ENCODE results near the gene POLR3F. TPM values are rescaled to one million over a fixed set of nuclear protein-coding genes. Genes with fewer than 3 reads are reported as not detected.
"Not testable (repeated sequence)": the region's sequence is repeated elsewhere in the genome, so short reads cannot be mapped to it uniquely, and the experiment has no call there.

POLR3F gene
- total RNA-seq, 1 donor from 2014 or later = 13.7 TPM

GRCh38 chr20:18496740-18497592 is 29.8 kb downstream of the POLR3F start, which contains the start of gene RBBP9:
Gene RBBP9 (minus strand): TSS chr20:18497225. CDS start chr20:18497167, 58 bp downstream.
- Histone ChIP-seq H3K36me3 (ENCODE audit: control insufficient read depth, insufficient read depth, low read length) (no peaks in the 10 kb centered on the region), H3K27me3 (ENCODE audit: control insufficient read depth, insufficient read depth, low read length) (no peaks in the 10 kb centered on the region), H3K4me3 (ENCODE audit: low read depth, low read length) (peak within 1 kb of the TSS; percentile 95)
- TF ChIP-seq CTCF (IDR thresholded peaks at IDR 0.05; ENCODE audit: insufficient read depth, low read length, poor library complexity, severe bottlenecking) = no peak
- DNase-seq (ENCODE audit: low read depth) = peak; percentile 39

DNA sequence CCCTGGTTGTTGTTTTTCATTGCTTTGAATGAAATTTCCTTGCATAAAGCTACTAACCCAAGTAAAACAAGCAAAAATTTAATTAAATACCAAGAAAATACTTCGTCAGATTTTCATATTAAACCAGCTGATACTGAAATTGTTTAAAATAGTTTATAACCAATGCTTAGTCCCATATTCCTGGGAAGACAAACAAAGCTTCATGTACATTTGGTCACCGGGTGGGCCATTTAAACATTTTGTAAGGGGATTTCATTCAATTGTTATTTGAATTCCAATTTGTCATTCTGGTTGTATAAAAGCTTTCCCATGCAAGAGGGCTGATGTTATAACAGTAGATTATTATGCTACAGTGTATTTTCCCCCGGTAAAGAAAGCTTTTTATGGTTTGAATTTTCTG is 30.4 kb downstream of the POLR3F start:
- TF ChIP-seq CTCF (IDR thresholded peaks at IDR 0.05; ENCODE audit: insufficient read depth, low read length, poor library complexity, severe bottlenecking) = no peak
- Histone ChIP-seq H3K36me3 (ENCODE audit: control insufficient read depth, insufficient read depth, low read length) (no peaks in the 10 kb centered on the region), H3K27me3 (ENCODE audit: control insufficient read depth, insufficient read depth, low read length) (no peaks in the 10 kb centered on the region), H3K4me3 (ENCODE audit: low read depth, low read length) (no peak overlapping the region)
- DNase-seq (ENCODE audit: low read depth) = no peak

GRCh38 chr20:18501672-18502071 is 34.5 kb downstream of the POLR3F start:
- DNase-seq (ENCODE audit: low read depth); H3K36me3 ChIP-seq (ENCODE audit: control insufficient read depth, insufficient read depth, low read length); H3K27me3 ChIP-seq (ENCODE audit: control insufficient read depth, insufficient read depth, low read length); H3K4me3 ChIP-seq (ENCODE audit: low read depth, low read length): not testable (repeated sequence)

GRCh38 chr20:18504479-18505060 is 37.4 kb downstream of the POLR3F start:
- Histone ChIP-seq H3K4me3 (ENCODE audit: low read depth, low read length) (no peak overlapping the region), H3K27me3 (ENCODE audit: control insufficient read depth, insufficient read depth, low read length) (no peaks in the 10 kb centered on the region), H3K36me3 (ENCODE audit: control insufficient read depth, insufficient read depth, low read length) (no peaks in the 10 kb centered on the region)
- no peak for DNase-seq (ENCODE audit: low read depth)
- TF ChIP-seq CTCF (IDR thresholded peaks at IDR 0.05; ENCODE audit: insufficient read depth, low read length, poor library complexity, severe bottlenecking) = no peak

DNA sequence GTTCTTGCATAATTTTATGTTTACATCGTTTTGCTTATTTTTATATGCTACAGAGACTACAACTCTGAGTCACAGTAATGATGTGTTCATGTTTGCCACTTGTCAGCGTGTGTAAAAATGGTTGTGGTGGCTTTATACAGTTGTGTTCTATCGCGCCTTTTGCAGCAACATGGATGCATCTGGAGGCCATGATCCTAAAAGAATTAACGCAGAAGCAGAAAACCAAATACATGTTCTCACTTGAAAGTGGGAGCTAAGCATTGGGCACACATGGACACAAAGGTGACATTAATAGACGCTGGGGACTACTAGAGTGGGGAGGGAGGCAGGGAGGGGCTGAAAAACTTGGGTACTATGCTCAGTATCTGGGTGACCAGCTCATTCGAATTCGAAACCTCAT is 39.6 kb downstream of the POLR3F start:
- Histone ChIP-seq H3K4me3 (ENCODE audit: low read depth, low read length) (peak overlapping the region; percentile 86), H3K27me3 (ENCODE audit: control insufficient read depth, insufficient read depth, low read length) (no peaks in the 10 kb centered on the region), H3K36me3 (ENCODE audit: control insufficient read depth, insufficient read depth, low read length) (no peaks in the 10 kb centered on the region)
- no peak for DNase-seq (ENCODE audit: low read depth)
- TF ChIP-seq CTCF (IDR thresholded peaks at IDR 0.05; ENCODE audit: insufficient read depth, low read length, poor library complexity, severe bottlenecking) = no peak
